ENCODE results near the gene INHBB. TPM values are rescaled to one million over a fixed set of nuclear protein-coding genes. Genes with fewer than 3 reads are reported as not detected.

INHBB gene
- total and polyA plus RNA-seq, 2 experiments from 2014 or later: 2.7 to 6.6 TPM

GRCh38 chr2:120398996-120399888 lies 53.3 kb downstream of the INHBB start:
- no peak overlapping the region for H3K27ac ChIP-seq
- no peaks in the 10 kb centered on the region for H3K27me3 ChIP-seq
- no peaks in the 10 kb centered on the region for H3K9me3 ChIP-seq (ENCODE audit: low read depth)
- H3K4me1 ChIP-seq (ENCODE audit: insufficient read depth): peaks cover 7% of the 10 kb centered on the region
- peak; percentile 34 for DNase-seq (ENCODE audit: low spot score)
- H3K4me3 ChIP-seq: no peak overlapping the region
- H3K4me2 ChIP-seq: no peak overlapping the region
- no peaks in the 10 kb centered on the region for H3K79me2 ChIP-seq
- TF ChIP-seq EZH2 (IDR thresholded peaks at IDR 0.05; ENCODE audit: borderline replicate concordance) (no peak), EZH2phosphoT487 (IDR thresholded peaks at IDR 0.05; ENCODE audit: low read depth, severe bottlenecking, unreplicated experiment) (no peak), CTCF (IDR thresholded peaks at IDR 0.05; ENCODE audit: poor library complexity) (no peak)
- 70% methylated on average over 22 of the region's 22 CpGs for WGBS (ENCODE audit: low lambda C conversion rate, missing lambda C conversion rate)
- H2AFZ ChIP-seq: no peak overlapping the region
- no peaks in the 10 kb centered on the region for H3K36me3 ChIP-seq (replicated peaks; ENCODE audit: insufficient read depth, low read depth)
- no peaks in the 10 kb centered on the region for H3K9me2 ChIP-seq (replicated peaks; ENCODE audit: insufficient read depth)
- H4K20me1 ChIP-seq (ENCODE audit: insufficient read depth, poor library complexity, severe bottlenecking): no peaks in the 10 kb centered on the region

- H3K36me3 ChIP-seq (replicated peaks; ENCODE audit: insufficient read depth, low read depth): no peaks in the 10 kb centered on the region
- no peaks in the 10 kb centered on the region for H3K79me2 ChIP-seq
- no peak for TF ChIP-seq EZH2phosphoT487 (IDR thresholded peaks at IDR 0.05; ENCODE audit: low read depth, severe bottlenecking, unreplicated experiment)
- DNase-seq (ENCODE audit: low spot score): no peak
- H2AFZ ChIP-seq: no peak overlapping the region
- no peak overlapping the region for H3K4me2 ChIP-seq
- peaks cover 7% of the 10 kb centered on the region for H3K4me1 ChIP-seq (ENCODE audit: insufficient read depth)
- H3K9me3 ChIP-seq (ENCODE audit: low read depth): no peaks in the 10 kb centered on the region
- H3K27me3 ChIP-seq: no peaks in the 10 kb centered on the region
- H4K20me1 ChIP-seq (ENCODE audit: insufficient read depth, poor library complexity, severe bottlenecking): no peaks in the 10 kb centered on the region
- WGBS (ENCODE audit: low lambda C conversion rate, missing lambda C conversion rate): 93% methylated on average over 8 of the region's 8 CpGs
- H3K9me2 ChIP-seq (replicated peaks; ENCODE audit: insufficient read depth): no peaks in the 10 kb centered on the region
- no peak overlapping the region for H3K4me3 ChIP-seq
- no peak overlapping the region for H3K27ac ChIP-seq
Observed at GRCh38 chr2:120399889-120400240, 53.9 kb downstream of the INHBB start.

- Histone ChIP-seq H3K4me3 (no peak overlapping the region), H2AFZ (no peak overlapping the region), H3K4me1 (ENCODE audit: insufficient read depth) (peaks cover 7% of the 10 kb centered on the region), H4K20me1 (ENCODE audit: insufficient read depth, poor library complexity, severe bottlenecking) (no peaks in the 10 kb centered on the region), H3K9me2 (replicated peaks; ENCODE audit: insufficient read depth) (no peaks in the 10 kb centered on the region), H3K9me3 (ENCODE audit: low read depth) (no peaks in the 10 kb centered on the region), H3K27ac (no peak overlapping the region), H3K27me3 (no peaks in the 10 kb centered on the region), H3K79me2 (no peaks in the 10 kb centered on the region), H3K36me3 (replicated peaks; ENCODE audit: insufficient read depth, low read depth) (no peaks in the 10 kb centered on the region), H3K4me2 (no peak overlapping the region)
- DNase-seq (ENCODE audit: low spot score): no peak
- WGBS (ENCODE audit: low lambda C conversion rate, missing lambda C conversion rate): 82% methylated on average over 11 of the region's 11 CpGs
- TF ChIP-seq EZH2phosphoT487 (IDR thresholded peaks at IDR 0.05; ENCODE audit: low read depth, severe bottlenecking, unreplicated experiment) (no peak), EZH2 (IDR thresholded peaks at IDR 0.05; ENCODE audit: borderline replicate concordance) (no peak), CTCF (IDR thresholded peaks at IDR 0.05; ENCODE audit: poor library complexity) (no peak)
Observed at GRCh38 chr2:120400551-120400950, 54.6 kb downstream of the INHBB start.

Other genes starting within 250 kb of the INHBB start
- gene TMEM185B, start 122.7 kb upstream of the INHBB start, total RNA-seq: 25.2 and 26.2 TPM in 2 replicates
- 20.8 and 24.0 TPM in 2 replicates for gene TMEM185B, start 122.7 kb upstream of the INHBB start, polyA plus RNA-seq
- 66.8 and 68.2 TPM in 2 replicates for gene RALB, start 93.3 kb upstream of the INHBB start, total RNA-seq
- 57.5 and 74.4 TPM in 2 replicates for gene RALB, start 93.3 kb upstream of the INHBB start, polyA plus RNA-seq

Measured in hepatocyte (in vitro differentiated cells).